NOMO-1 treated with dmso at 0.1 percent for 144 hours (cell line): ENCODE results near the gene POLR3GL.

Experiments used
- DNase-seq: peaks from one replicate; lab custom pipeline; 2025; ENCODE audit not compliant: unreplicated experiment; lab: John Stamatoyannopoulos, UW

The POLR3GL gene

GRCh38 chr1:145974721-145975120 is 10.2 kb downstream of the POLR3GL start:
- DNase-seq, result no peak

GRCh38 chr1:145975216-145975615 is 10.7 kb downstream of the POLR3GL start:
- no peak for DNase-seq

GRCh38 chr1:145977016-145977415 is 12.5 kb downstream of the POLR3GL start:
- no peak for DNase-seq

- DNase-seq, result peak; percentile 59
Observed at GRCh38 chr1:145977486-145978470, 13.3 kb downstream of the POLR3GL start.

GRCh38 chr1:145978471-145978853 is 14.0 kb downstream of the POLR3GL start:
- DNase-seq, result no peak

GRCh38 chr1:145978854-145979745 is 14.6 kb downstream of the POLR3GL start:
- DNase-seq, result peak; percentile 89

GRCh38 chr1:145979746-145980456 is 15.4 kb downstream of the POLR3GL start:
- DNase-seq, result peak; percentile 71

- DNase-seq, result no peak
Observed at GRCh38 chr1:145980457-145980994, 16.0 kb downstream of the POLR3GL start.

GRCh38 chr1:145982010-145982723 is 17.7 kb downstream of the POLR3GL start:
- no peak for DNase-seq

GRCh38 chr1:145983206-145983675 is 18.8 kb downstream of the POLR3GL start:
- DNase-seq, result peak; percentile 28

GRCh38 chr1:145983960-145984830 is 19.7 kb downstream of the POLR3GL start:
- no peak for DNase-seq

- no peak for DNase-seq
Observed at GRCh38 chr1:145985129-145985501, 20.6 kb downstream of the POLR3GL start.

- peak; percentile 66 for DNase-seq
Observed at GRCh38 chr1:145985502-145986439, 21.3 kb downstream of the POLR3GL start.

- no peak for DNase-seq
Observed at GRCh38 chr1:145986551-145986950, 22.1 kb downstream of the POLR3GL start.

- no peak for DNase-seq
Observed at GRCh38 chr1:145987926-145988325, 23.4 kb downstream of the POLR3GL start.

- DNase-seq, result no peak
Observed at GRCh38 chr1:145988773-145989172, 24.3 kb downstream of the POLR3GL start.

GRCh38 chr1:145990249-145990855 is 25.9 kb downstream of the POLR3GL start:
- DNase-seq, result no peak
